ENCODE measurements around the gene TMEM248.
"Not testable (repeated sequence)": the region's sequence is repeated elsewhere in the genome, so short reads cannot be mapped to it uniquely, and the experiment has no call there.

TMEM248 gene

GRCh38 chr7:66953044-66953427 lies 32.0 kb downstream of the TMEM248 start:
- TF ChIP-seq CTCF (conservative IDR thresholded peaks at IDR 0.05) (no peak), ZFX (IDR thresholded peaks at IDR 0.05) (no peak)

GRCh38 chr7:66957595-66958290 lies 36.7 kb downstream of the TMEM248 start:
- H3K27ac ChIP-seq = no peak overlapping the region
- no peak for TF ChIP-seq ZFX (IDR thresholded peaks at IDR 0.05)

More at GRCh38 chr7:66953044-66953427, 32.0 kb downstream of the TMEM248 start:
- H3K27ac ChIP-seq = no peak overlapping the region

- H3K27ac ChIP-seq = no peak overlapping the region
- TF ChIP-seq ZFX (IDR thresholded peaks at IDR 0.05) (no peak), CTCF (conservative IDR thresholded peaks at IDR 0.05) (no peak)
Measured at GRCh38 chr7:66958538-66959350, 37.7 kb downstream of the TMEM248 start.

- no peak overlapping the region for H3K27ac ChIP-seq
- TF ChIP-seq ZFX (IDR thresholded peaks at IDR 0.05) (no peak), CTCF (conservative IDR thresholded peaks at IDR 0.05) (no peak)
Measured at GRCh38 chr7:66960192-66960591, 39.2 kb downstream of the TMEM248 start.

GRCh38 chr7:66961096-66961495 lies 40.1 kb downstream of the TMEM248 start:
- TF ChIP-seq ZFX (IDR thresholded peaks at IDR 0.05) = no peak
- TF ChIP-seq CTCF (conservative IDR thresholded peaks at IDR 0.05) = no peak
- no peak overlapping the region for H3K27ac ChIP-seq

- H3K27ac ChIP-seq = no peak overlapping the region
- TF ChIP-seq CTCF (conservative IDR thresholded peaks at IDR 0.05) (no peak), ZFX (IDR thresholded peaks at IDR 0.05) (no peak)
Measured at GRCh38 chr7:66964411-66964810, 43.4 kb downstream of the TMEM248 start.

- TF ChIP-seq CTCF (conservative IDR thresholded peaks at IDR 0.05) (no peak), ZFX (IDR thresholded peaks at IDR 0.05) (no peak)
- no peak overlapping the region for H3K27ac ChIP-seq
Measured at GRCh38 chr7:66967029-66967428, 46.0 kb downstream of the TMEM248 start.

GRCh38 chr7:66969001-66969400 lies 48.0 kb downstream of the TMEM248 start:
- H3K27ac ChIP-seq = not testable (repeated sequence)
